ENCODE results near the gene VARS2. TPM values are rescaled to one million over a fixed set of nuclear protein-coding genes. Genes with fewer than 3 reads are reported as not detected.

VARS2 gene
- total and polyA plus RNA-seq, 9 of the 15 experiments (the other 6 are each of a cell fraction or from before 2014, with no cell fraction given): 1.6 to 53.6 (median 29.9) TPM

- TF ChIP-seq TSHZ1 (CRISPR knock-in tag; IDR thresholded peaks at IDR 0.05): no peak
- peak; percentile 58; the same call in 1 of the 2 replicates for TF ChIP-seq ZBTB7A (IDR thresholded peaks at IDR 0.05; ENCODE audit: borderline replicate concordance, control insufficient read depth, low read depth, low read length)
- TF ChIP-seq HDAC2 (IDR thresholded peaks at IDR 0.05): no peak
- no peak for TF ChIP-seq COPS2 (conservative IDR thresholded peaks at IDR 0.05)
- no peak for TF ChIP-seq ZBTB9 (CRISPR knock-in tag; IDR thresholded peaks at IDR 0.05)
- no peak for TF ChIP-seq THAP7 (CRISPR knock-in tag; IDR thresholded peaks at IDR 0.05)
- TF ChIP-seq PHTF2 (CRISPR knock-in tag; IDR thresholded peaks at IDR 0.05): no peak
- TF ChIP-seq PHB (CRISPR knock-in tag; IDR thresholded peaks at IDR 0.05): 0 out of 2 replicates have a peak, but pooled peaks have one; percentile 38
- TF ChIP-seq SP1 (CRISPR knock-in tag; IDR thresholded peaks at IDR 0.05): no peak
- TF ChIP-seq SMC3 (conservative IDR thresholded peaks at IDR 0.05; ENCODE audit: insufficient read depth, low read depth, low read length): 0 out of 2 replicates have a peak, but pooled peaks have one; percentile 14
- 0 out of 2 replicates have a peak, but pooled peaks have one; percentile 55 for TF ChIP-seq ARID1B (IDR thresholded peaks at IDR 0.05)
- TF ChIP-seq CBX2 (IDR thresholded peaks at IDR 0.05; ENCODE audit: insufficient read depth, low read length, poor library complexity, severe bottlenecking): no peak
- no peak for TF ChIP-seq ZNF445 (CRISPR knock-in tag; IDR thresholded peaks at IDR 0.05; ENCODE audit: low read depth)
- no peak for TF ChIP-seq KDM4B (IDR thresholded peaks at IDR 0.05; ENCODE audit: borderline replicate concordance in 2 of 2, low read depth in 1 of 2)
- TF ChIP-seq TRIM28 (IDR thresholded peaks at IDR 0.05): no peak
- TF ChIP-seq NONO (IDR thresholded peaks at IDR 0.05; ENCODE audit: low read depth in 2 of 2, low read length in 1 of 2): 0 out of 4 replicates have a peak, but pooled peaks of 1 of the 2 experiments have one; percentile 31
- no peak for TF ChIP-seq RBM39 (optimal IDR thresholded peaks at IDR 0.05; ENCODE audit: low read depth, low read length)
- no peak for TF ChIP-seq PHF21A (IDR thresholded peaks at IDR 0.05; ENCODE audit: borderline replicate concordance, low read depth)
- no peak for TF ChIP-seq IRF9 (tag; IDR thresholded peaks at IDR 0.05)
- TF ChIP-seq THRA (IDR thresholded peaks at IDR 0.05): no peak
These were observed 984 bp downstream of the VARS2 start (continued) for GRCh38 chr6:30914854-30915590.

Data from K562 (cell line).